CD4-positive, alpha-beta T cell treated with Interleukin-10 for 1 hour (primary cell): Measurements from ENCODE around the gene FAM114A2.

Source experiments
- DNase-seq: peaks from one replicate; pipeline ENCODE4 v3.0.0-alpha.2; 2020

FAM114A2 gene

DNA sequence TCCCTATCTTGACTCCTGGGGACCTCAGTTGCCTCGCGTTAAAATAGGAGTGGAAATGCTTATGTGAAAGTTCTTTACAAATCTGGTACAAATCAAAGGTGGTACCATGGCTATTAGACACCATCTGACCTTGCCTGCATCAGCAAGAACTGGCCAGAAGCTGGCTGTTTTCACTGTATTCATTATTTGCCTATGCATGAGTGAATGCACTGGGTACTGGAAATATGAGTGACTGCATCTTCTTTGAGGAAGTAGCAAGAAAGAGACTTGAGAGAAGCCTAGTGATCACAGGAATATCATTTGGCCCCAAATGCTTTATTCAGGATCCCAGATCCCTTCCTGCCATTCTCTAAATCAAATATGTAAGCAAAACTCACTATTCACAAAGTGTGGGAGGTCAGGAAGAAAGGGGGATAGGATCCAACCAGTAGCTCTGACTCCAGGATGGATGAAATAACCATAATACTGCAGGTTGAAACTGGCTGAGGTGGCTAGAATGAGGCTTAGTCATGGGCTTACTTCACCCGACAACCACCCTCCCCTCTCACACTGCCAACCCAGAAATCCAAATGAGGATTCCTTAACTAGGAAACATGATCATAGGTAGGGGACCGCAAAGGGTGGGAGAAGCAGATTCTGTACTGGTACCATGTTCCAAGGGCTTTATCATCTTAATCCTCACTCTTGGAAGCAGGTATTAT, 56.7 kb downstream of the FAM114A2 start:
- no peak for DNase-seq

DNA sequence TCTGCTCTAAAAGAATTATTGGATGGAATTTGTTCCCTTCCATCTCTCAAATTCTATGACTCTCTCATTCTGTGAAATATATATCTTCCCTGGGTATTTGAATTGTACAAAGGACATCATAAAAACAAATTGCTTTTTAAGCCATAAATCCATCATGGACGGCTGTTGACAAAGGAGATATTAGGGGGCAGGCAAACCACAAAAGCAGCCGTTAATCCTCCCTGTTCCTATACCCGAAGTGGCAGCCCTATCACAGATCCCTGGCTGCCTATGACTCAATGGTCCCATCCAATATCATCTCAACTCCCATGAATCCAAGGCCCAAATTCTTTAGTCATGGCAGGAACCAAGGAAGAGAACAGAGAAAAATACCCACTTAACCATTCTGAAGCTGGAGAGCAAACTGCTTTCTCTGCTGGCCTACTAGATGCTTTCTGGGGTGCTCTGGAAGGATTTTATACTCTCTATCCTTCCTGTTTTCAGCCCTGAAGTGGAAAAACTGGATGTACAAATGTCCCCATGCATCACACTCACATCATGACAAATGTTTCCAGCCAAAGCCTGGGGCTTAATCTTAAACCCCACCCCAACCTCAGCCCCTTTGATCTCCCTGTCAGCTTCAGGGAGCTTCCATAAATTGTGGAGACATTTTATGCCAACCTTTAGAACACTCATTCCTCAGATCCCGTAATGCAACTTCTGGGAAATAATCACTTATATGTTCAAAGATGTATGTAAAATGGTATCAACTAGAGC, 59.5 kb downstream of the FAM114A2 start:
- no peak for DNase-seq

DNA sequence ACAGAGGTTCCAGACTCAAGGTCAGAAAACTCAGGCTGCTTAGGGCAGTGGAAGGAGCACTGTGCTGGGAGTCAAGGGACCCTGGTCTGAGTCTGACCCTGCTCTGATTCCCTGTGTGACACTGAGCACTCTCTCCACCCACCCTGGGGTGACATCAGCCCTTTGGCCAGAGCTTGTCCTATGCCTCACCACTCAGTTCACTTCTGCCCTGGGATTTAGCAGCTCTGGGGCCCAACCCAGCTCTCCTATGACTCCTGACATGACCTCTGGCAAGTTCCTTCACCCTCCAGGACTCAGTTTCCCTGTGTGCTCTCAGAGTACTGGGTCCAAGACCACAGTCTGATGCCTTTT, 63.9 kb downstream of the FAM114A2 start:
- DNase-seq, result no peak

DNA sequence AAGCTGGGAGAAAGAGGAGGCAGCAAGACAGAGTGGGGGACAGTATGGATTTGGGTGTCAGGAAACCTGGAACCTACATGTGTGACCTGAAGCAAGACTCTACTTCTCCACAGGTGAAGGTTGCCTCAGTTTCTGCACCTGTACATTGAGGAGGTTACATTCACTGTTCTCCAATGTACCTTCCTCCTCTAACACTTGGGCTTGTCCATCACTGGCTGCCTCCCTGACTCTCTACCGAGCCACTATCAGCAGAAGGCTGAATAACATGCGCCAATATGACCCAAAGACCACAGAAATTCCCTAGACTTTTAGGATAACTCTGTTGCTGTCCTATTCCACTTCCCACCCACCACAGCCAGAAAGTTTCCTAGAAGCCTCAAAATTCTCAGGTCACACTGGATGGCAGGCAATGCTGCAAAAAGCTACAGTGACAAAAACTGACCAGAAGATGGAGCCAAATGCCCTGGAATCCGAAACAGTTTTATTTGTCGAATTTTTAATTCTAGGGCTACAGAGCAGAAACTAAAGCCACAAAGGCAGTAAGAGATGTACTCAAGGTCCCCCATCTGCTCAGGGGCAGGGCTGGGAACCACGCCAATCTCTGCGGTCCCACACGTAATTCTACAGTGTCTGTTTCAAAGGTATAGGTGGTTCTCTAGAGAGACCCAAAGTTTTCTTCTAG, 64.4 kb downstream of the FAM114A2 start:
- DNase-seq, result peak; percentile 45

DNA sequence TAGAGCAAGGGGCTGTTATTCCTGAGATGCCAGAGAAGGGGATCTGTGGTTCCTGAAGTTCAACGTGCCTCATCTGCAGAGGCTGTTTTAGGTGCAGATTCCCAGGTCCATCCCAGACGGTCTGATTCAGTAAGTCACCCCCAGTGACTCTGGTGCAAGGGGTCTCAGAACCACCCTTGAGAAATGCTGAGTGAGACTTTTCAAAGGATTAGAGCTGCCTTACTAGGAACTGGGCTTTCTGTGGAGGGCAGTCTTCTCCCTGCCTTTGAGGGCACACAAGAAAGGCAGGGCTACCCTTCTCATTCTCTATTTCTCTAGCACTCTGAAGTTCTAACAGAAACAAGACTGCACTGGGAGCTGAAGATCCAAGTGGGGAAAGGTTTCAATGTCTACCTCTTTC, 66.5 kb downstream of the FAM114A2 start:
- no peak for DNase-seq

DNA sequence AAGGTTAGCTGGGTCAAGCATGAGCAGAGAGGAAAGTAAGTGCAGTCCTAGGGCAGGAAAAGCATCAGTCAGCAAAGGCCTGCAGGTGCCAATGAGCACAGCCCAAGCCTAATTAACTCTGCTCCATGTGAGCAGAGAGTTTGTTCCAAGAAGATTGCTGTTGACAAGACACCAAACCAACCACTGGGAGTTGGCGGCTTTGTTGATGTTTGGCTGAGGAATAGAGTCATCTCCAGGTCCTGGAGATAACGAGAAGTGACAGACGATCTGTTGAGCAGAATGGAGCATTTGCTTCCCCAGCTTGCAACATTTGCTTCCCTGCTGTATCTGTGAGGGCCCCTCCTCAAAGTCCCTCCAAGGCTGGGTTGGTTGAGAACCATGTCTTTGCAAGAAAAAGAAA, 68.2 kb downstream of the FAM114A2 start:
- DNase-seq, result no peak

DNA sequence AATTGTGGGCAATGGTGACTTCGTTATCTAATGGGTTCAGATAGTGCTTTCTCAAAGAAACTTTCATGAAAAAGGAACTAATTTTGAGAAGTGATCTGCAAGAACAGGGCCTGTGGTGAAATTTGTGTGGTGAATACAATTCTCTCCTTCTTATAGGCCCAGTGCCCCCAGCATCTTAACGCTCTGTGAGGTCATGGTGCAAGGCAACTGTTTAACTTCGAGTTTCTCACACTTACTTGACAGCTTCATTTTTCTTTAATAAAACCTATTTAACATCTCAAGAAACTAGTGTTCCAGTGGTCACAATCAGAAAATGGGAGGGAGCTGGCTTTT, 69.2 kb downstream of the FAM114A2 start:
- no peak for DNase-seq

DNA sequence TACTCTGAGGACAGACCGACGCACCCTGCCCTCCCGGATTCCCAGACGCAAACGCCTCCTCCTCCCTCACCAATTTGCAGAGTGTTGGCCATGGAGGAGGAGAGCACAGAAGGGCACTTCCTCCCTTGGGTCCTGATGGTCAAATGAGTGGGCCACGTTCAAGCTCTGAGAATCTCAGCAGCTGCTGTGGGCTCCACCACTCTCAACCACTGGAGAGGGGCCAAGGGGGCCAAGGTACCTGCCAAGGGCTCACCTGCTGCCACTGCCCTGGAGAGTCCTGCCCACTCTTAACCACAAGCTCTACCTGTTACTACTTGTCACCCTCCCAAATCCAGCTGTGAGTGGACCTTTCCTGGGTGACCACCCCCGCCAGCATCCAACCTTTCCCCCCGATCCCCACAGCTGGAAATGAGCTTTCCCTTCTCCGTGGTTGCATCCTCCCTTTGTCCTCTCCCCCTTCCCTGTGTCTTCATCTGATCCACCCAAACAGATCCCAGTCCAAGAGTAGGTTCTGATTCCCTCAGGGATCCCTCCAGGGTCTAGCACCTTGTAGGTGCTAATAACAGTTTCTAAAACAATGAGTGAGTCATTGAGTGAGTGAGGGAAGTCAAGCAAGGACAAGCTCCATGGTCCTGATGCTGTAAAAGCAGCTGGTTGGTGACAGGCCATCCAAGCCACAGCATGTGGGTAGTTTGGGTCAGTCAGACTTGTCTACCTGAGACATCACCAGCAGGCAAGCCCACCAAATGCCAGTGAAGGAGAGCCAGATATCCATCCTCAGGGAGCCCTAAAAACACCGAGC, 69.7 kb downstream of the FAM114A2 start:
- DNase-seq, result no peak

DNA sequence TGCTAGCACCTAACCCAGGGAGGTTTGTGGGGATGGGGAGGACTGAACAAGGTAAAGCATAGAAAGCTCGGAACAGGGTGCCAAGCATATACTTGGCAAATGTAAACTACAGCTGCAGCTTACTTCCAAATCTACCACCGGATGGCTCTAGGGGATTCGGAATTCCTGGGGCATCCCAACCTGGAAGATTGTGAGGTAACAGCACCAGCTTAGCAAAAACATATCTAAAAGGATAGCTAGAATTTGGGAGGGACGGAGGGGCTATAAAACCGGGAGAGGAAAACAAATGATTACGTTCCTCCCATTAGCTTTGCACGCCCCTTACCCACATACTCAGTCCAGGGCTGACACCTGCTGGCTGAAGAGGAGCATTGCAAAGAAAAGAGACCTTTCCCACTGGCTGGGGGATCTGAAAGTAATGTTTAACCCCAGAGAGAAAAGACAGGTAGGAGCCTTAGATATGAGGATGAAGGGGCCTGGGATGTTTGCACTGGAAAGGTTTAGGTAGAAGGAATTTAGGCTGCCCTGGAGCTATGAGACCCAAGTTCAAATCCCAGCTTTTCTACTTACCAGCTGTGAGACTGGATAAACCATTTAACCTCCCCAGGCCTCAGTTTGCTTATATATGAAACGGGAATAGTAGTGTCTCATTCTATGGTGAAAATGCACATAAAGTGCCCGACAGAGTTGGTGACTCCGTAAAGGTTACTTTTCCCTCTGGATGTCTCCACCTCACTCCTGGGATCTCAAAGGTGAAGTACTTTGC, 73.6 kb downstream of the FAM114A2 start:
- DNase-seq, result peak; percentile 54

DNA sequence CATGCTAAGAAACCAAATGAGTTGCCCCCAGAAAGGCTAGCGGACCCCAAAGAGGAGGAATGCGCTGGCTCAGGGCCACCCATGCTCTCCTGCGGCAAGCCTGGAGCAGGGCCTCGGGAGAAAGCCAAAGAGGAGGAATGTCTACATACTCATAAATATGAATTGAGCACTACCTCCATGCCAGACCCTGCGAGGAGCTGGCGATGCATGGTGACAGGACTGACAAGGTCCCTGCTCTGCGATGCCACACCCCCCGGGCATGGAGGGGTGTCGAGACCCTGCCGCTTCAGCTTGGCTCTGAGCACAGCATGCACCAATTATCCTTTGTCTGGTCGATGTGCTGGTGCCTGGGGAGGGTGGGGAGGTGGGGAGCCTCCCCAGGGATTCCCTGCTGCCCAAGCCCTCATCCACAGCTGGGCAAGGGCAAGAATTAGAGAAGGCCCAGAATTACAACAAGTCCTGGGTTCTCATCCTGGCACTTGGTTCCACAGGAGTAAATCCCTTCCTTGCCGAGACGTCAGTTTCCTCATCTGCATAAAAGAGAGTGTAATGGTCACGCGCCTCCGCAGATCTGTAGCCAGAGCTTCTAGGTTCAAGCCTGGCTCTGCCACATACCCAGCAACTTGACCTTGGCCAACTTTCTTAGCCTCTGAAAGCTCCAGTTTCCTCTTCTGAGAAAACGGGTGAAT, 74.4 kb downstream of the FAM114A2 start:
- DNase-seq, result no peak

DNA sequence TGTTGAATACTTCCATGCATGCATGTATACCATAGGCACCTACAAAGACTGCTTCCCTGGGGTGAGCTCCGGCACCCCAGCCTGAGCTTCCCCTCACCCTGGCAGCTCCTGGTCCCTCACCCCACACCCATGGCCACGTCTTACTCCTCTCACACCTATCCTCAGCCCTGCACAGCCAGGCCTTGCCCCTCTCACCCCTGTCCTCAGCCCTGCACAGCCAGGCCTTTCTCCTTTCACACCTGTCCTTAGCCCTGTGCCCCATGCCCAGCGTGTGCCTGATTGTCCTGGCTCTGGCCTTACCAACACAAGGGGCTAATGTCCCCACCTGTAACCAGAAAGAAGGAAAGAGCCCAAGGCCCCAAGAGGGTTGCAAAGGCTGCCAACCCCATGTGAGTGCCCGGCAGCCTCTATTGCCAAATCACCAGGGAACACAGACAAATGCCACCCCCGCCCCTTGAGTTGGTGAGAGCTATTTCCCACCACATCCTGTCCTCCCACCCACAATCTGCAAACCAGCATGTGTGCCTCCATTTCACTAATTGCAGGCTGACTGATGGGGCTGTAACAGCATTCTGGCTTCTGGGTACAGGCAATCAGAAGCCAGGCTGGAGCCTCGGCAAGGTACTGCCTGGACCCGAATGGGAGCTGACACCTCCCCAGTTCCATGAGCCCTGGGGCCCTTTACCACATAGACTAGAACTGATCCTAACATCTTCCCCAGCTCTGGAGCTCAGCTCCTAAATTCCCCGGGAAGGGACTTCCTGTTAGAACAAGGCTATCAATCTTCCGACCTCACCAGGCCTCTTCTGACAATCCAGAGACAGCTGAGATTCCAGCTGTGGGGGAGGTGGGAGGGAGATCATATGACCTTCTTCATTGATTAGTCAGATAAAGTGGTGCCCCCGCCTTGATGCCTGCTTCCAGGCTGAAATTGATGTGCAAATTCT, 78.2 kb downstream of the FAM114A2 start:
- DNase-seq, result peak; percentile 26

DNA sequence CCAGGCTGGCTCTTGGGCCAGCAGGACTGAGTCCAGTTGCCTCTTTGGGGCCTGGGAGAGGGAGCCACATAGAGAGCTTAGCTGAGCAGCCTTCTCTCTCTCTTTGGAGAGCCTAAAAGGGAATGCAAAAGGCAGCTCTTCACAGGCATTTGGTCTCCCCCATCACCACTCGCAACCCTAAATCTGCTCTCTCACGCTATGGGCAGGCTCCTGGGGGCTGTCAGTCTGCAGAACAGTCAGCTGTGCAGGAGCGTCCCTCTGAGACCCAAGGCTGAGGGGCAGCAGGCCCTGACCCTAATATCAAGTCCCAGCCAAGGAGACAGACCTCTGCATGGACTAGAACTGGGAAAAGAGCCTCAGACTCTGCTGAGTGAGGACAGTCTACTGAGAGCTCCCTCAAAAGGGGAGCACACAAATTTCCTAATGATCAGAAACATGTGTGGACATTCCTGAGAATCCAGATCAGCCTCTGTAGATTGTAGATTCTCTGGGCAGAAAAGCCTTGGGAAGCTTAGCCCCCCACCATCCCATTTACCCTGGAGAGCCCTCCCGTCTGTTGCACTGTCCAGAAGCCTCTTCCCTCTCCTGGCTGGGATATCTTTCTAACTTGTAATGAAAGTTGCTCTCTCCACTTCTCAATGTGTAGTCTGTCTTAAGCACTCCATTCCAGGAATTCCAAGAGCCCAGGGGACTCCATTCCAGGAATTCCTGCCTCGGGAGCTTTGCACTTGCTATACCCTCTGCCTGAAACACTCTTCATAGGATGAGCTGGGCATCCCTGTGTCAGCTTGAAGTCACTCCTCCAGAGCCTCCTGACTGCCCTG, 79.4 kb downstream of the FAM114A2 start:
- DNase-seq, result no peak

DNA sequence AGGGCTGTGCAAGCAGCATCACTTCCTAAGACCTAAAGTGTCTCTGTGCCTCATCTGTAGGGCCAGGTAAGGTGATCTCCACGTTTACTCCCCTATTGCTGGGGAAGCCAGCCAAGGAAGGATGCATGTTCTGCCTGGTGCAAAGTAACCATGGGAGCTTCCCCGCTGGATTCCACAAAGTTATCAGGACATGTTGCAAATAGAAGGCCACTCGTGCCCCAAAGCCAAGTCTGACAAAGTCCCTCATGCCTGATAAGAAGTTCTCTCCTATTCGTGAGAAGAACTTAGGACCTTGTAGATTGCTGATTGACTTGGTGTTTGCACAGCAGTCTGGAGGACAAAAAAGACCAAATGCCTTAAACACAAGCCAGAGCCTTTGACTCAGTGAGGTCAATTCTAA, 81.5 kb downstream of the FAM114A2 start:
- DNase-seq, result no peak

DNA sequence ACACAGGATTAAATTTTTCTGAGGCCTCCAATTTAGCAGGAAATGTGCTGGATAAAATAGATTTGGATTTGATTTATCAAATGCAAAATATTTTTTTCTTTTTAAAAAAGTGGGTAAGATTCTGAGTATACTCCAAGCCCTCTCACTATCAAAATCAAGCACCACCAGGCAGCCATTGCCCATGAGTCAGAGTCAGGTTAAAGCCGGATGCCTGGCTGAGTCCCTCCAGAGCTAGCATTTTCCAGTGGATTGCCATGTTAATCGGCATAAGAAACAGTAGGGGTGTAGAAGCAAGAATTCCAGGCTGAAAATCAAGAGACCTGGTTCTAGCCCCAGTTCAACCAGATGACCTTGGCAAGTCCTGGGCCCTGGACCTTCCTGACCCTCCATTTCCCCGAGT, 85.3 kb downstream of the FAM114A2 start:
- DNase-seq, result no peak

DNA sequence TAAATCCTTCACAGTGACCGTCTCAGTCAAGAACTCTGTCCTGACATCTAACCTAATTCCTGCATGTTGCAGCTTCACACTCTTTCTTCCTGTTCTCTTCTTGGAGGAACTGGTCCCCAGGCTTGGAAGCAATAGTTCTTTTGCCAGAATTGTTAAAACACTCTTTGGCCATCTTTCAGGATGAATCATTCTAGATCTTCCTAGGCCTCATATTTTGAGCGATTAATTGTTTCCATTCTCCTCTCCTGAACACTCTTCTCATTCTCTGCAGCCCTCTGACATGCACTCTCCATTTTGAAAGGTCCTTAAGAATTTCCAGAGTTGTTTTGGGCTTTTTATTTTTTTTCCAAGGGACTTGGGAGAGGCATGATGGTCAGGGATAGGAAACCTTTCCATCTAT, 85.8 kb downstream of the FAM114A2 start:
- no peak for DNase-seq

DNA sequence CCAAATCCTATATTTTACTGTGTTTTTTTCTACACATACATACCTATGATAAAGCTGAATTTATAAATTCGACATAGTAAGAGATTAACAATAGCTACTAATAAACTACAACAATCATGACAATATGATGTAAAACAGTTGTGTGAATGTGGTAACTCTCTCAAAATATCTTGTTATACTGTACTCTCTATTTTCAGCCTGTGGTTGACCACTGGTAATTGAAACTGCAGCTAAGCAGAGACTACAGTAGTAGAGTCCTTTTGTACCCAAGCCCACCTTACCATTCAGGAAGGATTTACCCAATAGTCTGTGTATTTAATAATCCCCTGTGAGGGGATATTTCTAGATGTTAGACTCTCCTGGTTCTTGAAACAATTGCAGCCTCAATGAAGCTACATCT, 86.7 kb downstream of the FAM114A2 start:
- DNase-seq, result no peak

DNA sequence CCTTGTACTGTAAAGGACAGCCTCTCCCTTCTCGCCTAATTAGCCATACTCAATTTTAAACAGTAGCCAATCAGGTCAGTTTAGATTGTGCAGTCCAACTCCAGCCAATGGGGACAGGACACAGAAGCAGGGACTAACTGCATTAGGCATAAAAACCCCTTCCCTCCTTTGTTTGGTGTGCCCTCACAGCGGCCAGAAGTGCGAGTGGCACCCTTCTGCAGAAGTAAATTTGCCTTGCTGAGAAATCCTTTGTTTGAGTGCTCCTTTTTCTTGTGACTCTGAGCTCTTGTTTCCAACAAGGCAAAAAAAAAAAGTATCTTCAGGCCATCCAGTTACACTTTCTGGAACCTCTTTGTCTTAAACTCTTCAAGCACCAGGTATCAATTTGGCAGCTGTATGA, 97.4 kb downstream of the FAM114A2 start:
- no peak for DNase-seq
